ENCODE results near the gene GPR158.

Gene GPR158

DNA sequence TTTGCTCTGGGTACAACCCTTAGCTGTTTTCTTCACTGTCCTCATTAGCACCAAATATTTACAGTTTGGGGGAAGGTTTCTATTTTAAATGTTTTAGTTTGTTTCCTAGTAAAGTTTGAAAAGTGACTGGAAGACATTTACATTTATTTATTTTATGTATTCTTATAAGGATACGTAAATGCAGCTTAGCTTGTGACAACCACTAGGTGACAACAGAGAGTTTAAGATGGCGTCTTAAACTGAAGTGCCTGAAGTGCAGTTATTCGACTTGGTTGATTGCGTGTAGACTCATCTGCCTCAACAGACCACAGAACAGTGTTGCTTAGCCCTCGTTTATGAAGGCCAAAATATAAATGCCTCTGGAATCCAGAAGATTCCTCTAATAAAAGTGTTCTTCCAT, 381.1 kb downstream of the GPR158 start:
- no peak overlapping the region for H3K27ac ChIP-seq

DNA sequence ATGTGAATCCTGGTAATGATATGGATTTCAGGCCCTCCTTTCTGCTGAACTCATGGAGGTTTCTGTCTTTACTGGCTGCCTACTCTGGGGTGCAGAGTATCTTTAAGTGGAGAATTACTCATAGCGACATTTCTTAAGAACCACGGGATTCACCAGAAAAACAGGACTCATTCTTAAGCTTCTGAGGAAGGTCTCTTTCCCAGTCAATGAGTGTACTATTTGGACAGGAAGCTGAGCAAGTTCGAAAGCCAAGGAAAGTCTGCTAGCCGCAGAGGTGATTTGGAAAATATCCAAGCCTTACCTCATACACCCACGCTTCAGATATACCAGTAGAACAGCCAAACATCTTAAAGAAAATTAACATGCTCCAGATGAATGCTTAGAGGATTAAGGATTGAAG, 381.7 kb downstream of the GPR158 start:
- DNase-seq (ENCODE audit: low read depth, low spot score): peak; percentile 53
- no peak overlapping the region for H3K27ac ChIP-seq

More for the DNA sequence above, 381.1 kb downstream of the GPR158 start:
- no peak for DNase-seq (ENCODE audit: low read depth, low spot score)

DNA sequence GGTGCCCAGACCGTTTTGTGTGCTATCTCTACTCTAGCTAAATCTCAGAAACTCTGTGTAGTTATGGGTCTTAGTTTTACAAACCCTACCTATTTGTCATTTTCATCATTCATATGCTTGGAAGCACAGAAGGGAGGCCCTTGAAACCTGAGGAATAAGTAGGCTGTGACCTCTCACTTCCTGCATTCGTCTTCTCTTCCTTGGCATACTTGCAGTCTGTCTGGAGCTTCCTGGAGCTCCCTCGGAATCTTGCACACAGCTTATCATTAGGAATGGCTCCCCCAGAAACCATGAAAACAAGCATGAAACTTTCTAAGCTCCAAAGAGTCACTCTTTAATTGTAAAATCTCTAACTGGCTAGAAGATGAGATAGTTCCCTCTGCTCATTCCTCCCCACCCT, 382.3 kb downstream of the GPR158 start:
- no peak for DNase-seq (ENCODE audit: low read depth, low spot score)
- H3K27ac ChIP-seq: no peak overlapping the region

DNA sequence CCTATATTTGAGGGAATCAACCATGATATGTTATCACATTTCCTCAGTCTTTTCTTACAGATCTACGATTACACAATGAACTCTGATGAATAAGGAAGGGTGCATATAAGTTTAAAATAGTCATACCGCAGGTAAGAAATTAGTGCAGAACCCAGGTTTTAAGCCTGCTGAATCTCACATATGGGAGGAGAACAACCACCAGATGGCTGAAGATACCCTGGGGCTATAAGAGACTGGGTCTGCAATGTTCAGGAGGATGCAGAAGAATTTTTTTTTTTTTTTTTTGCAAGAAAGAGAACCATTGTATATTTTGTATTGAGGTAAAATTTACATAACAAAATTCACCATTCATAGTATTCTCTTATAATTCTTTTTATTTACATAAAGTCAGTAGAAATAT, 387.0 kb downstream of the GPR158 start:
- no peak for DNase-seq (ENCODE audit: low read depth, low spot score)
- H3K27ac ChIP-seq: no peak overlapping the region

DNA sequence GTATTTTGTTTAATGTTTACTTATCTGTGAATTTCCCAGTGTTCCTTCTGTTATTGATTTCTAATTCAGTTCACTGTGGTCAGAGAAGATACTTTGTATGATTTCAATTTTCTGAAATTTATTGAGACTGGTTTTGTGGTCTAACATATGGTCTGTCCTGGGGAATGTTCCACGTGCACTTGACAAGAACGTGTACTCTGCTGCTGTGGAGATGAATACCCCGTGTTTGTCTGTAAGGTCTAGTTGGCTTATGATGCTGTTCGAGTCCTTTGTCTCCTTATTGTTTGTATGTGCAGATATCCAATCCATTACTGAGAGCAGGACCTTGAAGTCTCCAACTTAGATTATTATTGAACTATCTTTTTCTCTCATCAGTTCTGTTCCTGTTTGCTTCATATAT, 387.7 kb downstream of the GPR158 start:
- no peak for DNase-seq (ENCODE audit: low read depth, low spot score)
- no peak overlapping the region for H3K27ac ChIP-seq

DNA sequence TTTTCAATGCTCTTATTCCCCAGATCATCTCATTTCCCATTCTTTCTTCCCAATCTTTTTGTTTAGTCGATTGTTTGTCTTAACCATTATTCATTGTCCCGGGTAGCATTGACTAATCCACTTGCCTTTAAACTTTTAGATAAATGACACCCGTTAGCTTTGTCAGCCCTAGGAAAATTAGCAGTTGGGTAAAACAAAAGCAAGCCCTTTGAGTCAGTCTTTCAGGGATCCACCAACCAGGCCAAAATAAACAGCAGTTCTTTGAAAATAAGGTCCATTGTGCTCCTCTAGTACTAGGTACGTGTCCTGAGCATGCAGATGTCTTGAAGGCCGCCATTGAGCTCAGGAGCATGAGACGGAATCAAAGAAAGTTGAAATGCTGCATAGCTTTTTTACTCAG, 389.6 kb downstream of the GPR158 start:
- no peak for DNase-seq (ENCODE audit: low read depth, low spot score)
- no peak overlapping the region for H3K27ac ChIP-seq

DNA sequence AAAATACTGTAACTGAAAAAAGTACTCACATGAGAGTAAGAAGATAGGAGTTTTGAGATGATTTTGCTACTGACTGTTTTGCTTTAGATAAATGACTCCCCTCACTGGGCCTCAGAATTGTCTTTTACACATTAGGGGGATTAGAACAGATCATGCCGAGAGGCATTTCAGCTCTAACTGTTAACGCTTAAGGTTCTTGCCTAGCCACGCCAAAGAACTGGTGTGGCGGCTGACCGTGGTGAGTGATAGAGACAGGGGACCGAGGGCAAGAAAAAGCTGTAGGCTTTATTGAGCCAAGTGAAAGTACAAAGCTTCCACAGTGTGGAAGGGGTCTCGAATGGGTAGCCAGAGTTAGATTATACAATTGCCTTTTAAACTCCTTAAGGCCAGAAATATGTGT, 390.8 kb downstream of the GPR158 start:
- no peak for DNase-seq (ENCODE audit: low read depth, low spot score)
- H3K27ac ChIP-seq: no peak overlapping the region

DNA sequence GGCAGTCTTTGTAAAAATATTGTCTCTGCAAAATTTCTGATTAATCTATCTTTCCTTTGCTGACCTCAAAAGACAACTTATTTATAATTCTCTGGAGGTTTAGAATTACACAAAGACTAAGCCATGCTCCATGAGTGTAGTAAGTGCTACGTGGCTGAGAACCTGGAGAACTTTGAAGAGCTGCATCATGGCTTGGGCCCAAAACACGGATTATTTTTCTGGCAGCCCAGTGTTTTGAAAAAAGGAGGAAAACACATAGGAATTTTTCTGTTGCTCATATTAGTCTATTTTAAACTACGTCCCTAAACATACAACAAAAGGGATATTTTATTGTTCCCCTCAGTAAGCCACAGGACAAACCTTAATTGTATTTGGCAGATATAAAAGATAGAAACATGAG, 398.5 kb downstream of the GPR158 start:
- H3K27ac ChIP-seq: no peak overlapping the region
- DNase-seq (ENCODE audit: low read depth, low spot score): no peak

DNA sequence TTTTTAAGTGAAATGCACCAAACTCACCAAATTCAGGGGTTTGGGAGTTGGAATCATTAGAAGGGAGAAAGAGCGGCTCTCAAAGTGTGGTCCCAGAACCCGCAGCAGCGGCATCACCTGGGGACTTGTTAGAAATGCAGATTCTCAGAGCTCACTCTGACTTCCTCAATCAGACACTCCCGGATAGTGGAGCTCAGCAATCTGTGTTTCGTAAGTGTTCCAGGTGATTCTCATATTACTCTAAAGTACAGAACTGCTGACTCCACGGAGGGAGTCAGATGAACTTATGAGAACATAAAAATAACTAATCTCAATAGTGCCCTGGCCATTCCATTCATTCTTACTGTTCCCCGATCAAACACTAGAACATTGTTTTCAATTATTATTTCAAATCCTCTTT, 400.5 kb downstream of the GPR158 start:
- no peak for DNase-seq (ENCODE audit: low read depth, low spot score)
- H3K27ac ChIP-seq: no peak overlapping the region

DNA sequence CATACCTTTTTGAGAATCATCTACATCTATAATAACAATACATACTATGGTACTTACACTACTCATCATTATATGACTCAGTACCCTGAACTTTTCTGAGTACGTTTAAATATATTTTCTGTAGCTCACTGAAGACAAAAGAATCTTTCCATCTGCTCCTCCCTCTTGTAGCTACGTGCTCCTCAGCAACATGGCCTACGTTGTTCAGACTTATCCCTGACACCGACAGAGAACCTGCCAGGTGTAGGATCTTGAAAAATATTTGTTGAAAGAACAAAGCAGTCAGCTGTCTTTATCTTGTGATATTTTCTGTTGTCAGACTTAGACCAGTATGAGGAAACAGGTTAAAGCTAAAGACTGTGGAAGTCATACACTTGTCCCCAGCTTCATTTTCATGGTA, 403.3 kb downstream of the GPR158 start:
- no peak for DNase-seq (ENCODE audit: low read depth, low spot score)
- no peak overlapping the region for H3K27ac ChIP-seq

DNA sequence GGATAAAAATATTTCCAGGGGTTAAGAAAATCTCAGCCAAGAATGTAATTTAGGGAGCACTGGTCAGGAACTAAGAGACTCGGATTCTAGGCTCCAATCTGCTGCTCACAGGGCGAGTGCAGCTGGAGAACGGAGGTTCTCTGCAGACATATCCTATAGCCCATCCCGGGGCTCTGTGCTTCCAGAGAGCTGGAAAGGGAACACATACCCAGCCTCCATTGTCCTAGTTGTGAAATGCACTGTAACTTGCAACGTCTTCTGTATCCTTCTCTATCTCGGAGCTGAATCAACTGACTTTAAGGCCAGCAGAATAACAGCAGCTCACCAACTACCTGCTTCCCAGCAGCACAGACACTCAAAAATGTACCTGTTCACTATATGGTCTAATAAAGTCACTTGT, 408.2 kb downstream of the GPR158 start:
- DNase-seq (ENCODE audit: low read depth, low spot score): no peak
- H3K27ac ChIP-seq: no peak overlapping the region

DNA sequence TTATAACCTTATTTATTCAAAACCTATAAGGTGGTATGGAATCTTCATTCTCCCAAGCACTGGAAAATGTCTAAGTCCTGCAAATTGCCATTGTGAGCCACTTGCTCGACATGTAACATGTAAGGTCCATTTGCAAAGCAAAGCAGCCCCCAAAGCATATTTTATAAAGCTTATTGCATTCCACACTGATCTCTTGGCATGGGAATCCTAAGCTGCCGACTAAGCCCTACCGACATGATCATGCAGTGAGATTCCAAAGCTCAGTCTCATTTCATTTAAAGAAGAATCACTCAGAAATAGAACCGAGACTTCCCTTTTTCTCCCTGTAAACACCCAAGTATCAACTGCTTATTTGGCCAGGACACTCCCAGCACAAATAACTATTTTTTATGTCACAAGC, 425.9 kb downstream of the GPR158 start:
- H3K27ac ChIP-seq: no peak overlapping the region
- DNase-seq (ENCODE audit: low read depth, low spot score): no peak

DNA sequence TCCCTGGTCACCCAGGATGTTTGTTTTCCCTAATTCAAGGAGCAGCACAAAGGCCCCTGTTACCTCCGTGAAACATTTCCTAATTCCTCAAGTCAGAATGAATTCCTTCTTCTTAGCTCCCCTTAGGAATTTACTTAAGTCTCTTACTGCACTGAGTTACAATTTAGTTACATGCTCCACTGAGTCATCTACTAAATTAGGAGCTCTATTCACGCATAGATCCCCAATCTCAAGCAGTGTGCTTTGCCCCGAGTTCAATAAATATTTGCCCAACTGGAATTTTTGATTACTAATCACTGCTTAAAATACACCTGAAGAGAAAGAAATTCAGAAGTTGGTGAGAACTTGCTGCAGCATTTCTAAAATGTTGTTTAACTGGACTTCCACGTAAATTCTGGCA, 429.8 kb downstream of the GPR158 start:
- no peak for DNase-seq (ENCODE audit: low read depth, low spot score)

DNA sequence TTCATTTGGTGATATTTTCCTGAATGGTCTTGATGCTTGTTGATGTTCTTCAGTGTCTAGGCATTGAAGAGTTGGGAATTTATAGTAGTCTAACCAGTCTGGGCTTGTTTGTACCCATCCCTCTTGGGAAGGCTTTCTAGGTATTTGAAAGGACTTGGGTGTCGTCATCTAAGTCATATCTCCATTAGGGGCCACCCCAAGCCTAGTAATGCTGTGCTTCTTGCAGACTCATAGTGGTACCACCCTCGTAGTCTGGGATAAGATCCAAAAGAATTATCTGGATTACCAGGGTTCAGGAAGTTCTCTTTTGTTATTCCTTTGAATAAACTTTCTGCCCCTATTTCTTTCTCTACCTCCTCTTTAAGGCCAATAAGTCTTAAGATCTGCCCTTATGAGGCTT, 439.9 kb downstream of the GPR158 start:
- no peak overlapping the region for H3K27ac ChIP-seq
- DNase-seq (ENCODE audit: low read depth, low spot score): no peak

More for the DNA sequence above, 429.8 kb downstream of the GPR158 start:
- H3K27ac ChIP-seq: no peak overlapping the region

DNA sequence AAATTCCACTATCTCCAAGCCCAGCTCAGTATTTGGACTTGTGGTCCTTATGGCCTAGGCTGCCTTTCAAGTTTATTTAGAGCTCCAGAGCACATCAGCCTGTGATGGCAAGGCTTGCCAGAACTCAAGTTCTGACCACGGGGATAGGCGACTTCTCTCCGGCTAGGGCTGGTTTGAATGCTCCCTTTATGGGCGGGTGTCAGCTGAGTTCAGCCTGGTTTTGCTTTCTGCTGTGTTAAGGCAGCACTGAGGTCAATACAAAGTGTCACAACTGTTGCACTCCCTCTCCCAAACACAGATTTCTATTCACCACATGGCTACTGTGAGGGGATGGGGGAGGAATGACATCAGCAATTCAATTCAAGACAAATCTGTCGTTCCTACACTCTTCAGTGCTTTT, 441.1 kb downstream of the GPR158 start:
- no peak for DNase-seq (ENCODE audit: low read depth, low spot score)
- no peak overlapping the region for H3K27ac ChIP-seq

DNA sequence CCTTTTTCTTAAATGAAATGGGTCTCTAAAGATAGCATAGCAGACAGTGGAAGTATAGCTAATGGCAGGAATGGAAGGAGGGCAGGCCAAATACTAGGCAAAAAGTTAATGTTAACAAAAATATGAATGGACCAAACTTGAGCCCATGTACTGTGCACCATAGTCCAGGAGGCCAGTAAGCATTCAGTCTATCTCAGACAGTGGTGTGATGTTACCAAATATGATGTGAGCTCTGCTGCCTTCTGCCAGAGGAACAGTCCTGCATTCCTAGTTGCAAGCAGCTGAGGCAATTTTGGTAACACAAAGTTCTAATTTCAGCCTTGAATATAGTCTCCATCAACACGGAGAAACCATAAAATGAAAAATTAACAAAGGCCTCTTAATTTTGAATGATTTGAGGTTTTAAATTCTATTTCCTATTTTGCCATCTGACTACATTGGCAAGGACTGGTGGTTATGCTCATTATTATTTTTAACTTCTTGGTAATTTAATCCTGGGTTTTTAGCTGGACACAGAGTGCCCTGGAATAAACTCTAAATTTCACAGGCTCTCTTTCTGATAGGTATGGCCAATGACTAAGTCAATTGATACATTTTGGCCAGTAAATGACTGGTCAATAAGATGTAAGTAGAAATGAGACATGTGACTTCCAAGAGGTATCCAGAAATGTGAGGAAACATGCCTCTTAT, 442.2 kb downstream of the GPR158 start:
- DNase-seq (ENCODE audit: low read depth, low spot score): no peak
- no peak overlapping the region for H3K27ac ChIP-seq

DNA sequence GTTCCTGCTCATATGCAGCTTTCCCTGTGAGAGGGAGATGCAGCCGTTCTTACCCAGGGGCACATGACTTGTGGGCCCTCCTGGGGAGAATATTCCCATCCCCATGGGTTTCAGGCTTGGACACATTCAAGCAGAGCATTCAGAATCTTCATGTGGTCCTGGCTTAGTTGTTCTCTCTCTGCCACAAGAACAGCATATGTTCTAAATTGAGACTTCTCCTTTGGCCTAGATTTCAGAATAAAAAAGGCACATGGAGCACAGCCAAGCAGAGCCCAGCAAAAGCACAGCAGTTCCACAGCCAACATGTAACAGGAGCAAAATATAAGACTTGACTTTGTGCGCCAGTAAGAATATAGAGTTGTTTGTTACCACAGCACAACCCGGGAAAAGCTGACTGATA, 452.8 kb downstream of the GPR158 start:
- no peak for DNase-seq (ENCODE audit: low read depth, low spot score)
- no peak overlapping the region for H3K27ac ChIP-seq

DNA sequence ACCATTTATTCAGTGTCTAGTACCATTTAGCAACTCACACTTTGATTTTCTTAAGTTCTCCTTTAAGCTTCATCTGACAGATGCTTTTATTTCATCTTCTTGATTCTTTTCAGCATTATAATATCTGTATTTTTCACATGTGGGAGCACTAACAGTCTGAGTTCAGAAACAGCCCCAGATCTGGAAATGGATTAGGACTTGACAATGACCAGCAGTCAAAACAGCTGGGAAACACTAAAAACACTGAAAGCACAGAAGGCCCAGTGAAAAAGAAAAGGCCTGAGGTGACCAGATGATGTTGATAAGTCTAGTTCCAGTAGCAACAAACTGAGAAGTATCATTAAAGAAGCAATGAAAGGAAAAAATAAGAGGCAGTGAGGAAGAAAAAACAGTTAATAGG, 454.5 kb downstream of the GPR158 start:
- H3K27ac ChIP-seq: no peak overlapping the region
- no peak for DNase-seq (ENCODE audit: low read depth, low spot score)

DNA sequence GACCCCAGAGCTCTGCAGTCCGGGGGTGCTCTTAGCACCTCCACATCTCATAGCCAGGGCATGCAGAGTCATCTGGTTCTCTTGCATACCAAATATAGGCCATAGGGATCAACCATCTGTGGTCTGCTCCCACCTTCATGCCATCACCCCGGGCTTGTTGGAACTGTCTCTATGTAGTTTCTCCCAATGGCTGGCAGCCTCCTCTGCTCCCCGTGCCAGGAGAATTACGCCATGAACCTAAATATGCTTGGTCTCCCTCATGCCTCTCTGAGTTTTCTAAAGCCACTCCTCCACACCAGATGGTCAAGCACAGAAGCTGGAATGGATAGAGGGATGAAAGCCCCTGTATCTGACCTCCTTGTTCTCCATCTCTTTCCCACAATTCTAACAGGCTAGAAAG, 456.7 kb downstream of the GPR158 start:
- no peak overlapping the region for H3K27ac ChIP-seq
- DNase-seq (ENCODE audit: low read depth, low spot score): no peak

DNA sequence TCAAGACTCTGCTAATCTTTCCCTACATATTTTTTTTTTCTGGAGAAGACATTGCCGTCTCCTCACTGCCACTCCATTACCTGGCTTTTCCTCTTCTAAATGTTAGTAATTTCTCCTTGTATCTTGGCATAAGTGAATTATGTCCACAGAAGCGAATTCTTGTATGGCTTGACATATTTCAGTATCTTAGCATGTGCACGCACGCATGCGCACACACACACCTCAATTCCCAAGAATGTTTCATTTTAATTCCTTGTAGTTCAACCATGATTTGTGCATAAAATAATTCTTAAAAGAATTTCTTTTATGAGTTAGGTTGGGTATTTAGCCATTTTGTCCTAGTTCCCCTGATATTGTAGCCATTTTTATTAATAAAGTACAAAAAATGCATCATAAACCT, 458.0 kb downstream of the GPR158 start:
- no peak overlapping the region for H3K27ac ChIP-seq
- DNase-seq (ENCODE audit: low read depth, low spot score): no peak

DNA sequence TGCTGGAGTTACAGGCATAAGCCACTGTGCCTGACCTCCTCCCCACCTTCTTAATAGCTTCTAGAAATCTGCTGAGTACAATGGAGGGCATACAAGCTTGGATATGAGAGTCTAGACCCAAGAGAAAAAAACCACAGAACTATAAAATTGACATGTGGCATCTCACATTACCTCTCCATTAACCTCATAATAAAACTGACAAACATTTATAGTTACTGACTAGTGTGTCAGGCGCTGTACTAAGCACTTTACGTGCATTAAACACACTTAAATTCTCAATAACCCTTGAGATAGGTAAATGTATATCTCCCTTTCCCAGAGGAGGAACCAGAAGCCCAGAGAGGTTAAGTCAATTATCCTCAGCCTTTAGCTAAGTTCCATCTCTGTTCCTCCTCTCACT, 458.7 kb downstream of the GPR158 start:
- DNase-seq (ENCODE audit: low read depth, low spot score): no peak
- H3K27ac ChIP-seq: no peak overlapping the region

DNA sequence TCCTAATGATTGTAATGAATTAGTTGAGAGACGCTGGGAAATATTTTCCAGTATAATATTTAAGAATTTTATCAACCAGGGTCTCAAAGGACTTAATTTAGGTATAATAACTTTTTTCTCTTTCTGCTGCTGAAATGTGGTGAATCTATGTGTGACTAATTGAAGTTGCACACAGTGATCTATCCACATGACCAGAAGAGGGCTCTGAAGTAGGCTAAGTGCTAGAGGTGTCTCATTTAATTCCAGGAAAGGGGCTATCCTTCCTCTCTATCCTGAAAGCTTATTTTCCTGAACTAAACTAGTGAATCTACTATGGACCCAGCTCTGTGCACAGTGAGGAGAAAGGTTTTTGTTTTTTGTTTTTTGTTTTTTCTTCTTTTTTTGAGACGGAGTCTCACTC, 464.8 kb downstream of the GPR158 start:
- DNase-seq (ENCODE audit: low read depth, low spot score): no peak
- no peak overlapping the region for H3K27ac ChIP-seq

DNA sequence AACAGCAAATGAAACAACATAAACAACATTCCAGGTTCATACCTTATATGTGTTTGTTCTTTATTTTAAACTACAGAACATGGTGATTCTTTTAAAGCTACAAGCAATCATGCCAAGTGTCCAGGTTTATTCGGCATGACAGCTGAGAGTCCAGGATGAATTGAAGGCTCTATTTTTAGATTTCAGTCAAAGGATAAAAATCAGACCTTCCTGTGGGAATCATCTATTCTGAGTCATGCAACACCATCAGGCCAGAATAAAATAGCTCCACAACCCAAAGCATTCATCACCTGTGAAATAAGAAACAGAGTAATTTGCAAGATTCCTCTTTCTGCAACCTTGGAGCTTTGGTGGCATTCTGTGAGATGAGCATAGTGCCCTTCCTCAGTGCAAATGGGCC, 466.8 kb downstream of the GPR158 start:
- no peak overlapping the region for H3K27ac ChIP-seq
- DNase-seq (ENCODE audit: low read depth, low spot score): no peak
